Measurements from ENCODE around the gene TMEM145.

The TMEM145 gene

GRCh38 chr19:42277821-42278451 is 35.2 kb upstream of the TMEM145 start:
- TF ChIP-seq CEBPB (IDR thresholded peaks at IDR 0.05) (no peak), TCF12 (IDR thresholded peaks at IDR 0.05; ENCODE audit: low read depth) (0 out of 2 replicates have a peak, but pooled peaks have one; percentile 20), TEAD4 (IDR thresholded peaks at IDR 0.05) (peak; percentile 64), EGR1 (IDR thresholded peaks at IDR 0.05) (peak; percentile 26; the same call in 1 of the 2 replicates)

- TF ChIP-seq TCF12 (IDR thresholded peaks at IDR 0.05; ENCODE audit: low read depth), result no peak
Observed at GRCh38 chr19:42278452-42279154, 34.5 kb upstream of the TMEM145 start.

- TF ChIP-seq RAD21 (IDR thresholded peaks at IDR 0.05; ENCODE audit: low read depth) (no peak), TEAD4 (IDR thresholded peaks at IDR 0.05) (no peak), NFIC (IDR thresholded peaks at IDR 0.05) (no peak), ZBTB7A (IDR thresholded peaks at IDR 0.05; ENCODE audit: low read depth) (no peak)
Observed at GRCh38 chr19:42279155-42279901, 33.8 kb upstream of the TMEM145 start.

- TF ChIP-seq MAX (IDR thresholded peaks at IDR 0.05) (peak; percentile 45; the same call in 1 of the 2 replicates), EGR1 (IDR thresholded peaks at IDR 0.05) (peak; percentile 94), RAD21 (IDR thresholded peaks at IDR 0.05; ENCODE audit: low read depth) (peak; percentile 70), EP300 (IDR thresholded peaks at IDR 0.05; ENCODE audit: borderline replicate concordance) (peak; percentile 57; the same call in 1 of the 2 replicates), FOXM1 (IDR thresholded peaks at IDR 0.05; ENCODE audit: borderline replicate concordance, low read depth) (no peak), TCF12 (IDR thresholded peaks at IDR 0.05; ENCODE audit: low read depth) (peak; percentile 49), CREB1 (IDR thresholded peaks at IDR 0.05; ENCODE audit: low read depth) (no peak), NFIC (IDR thresholded peaks at IDR 0.05) (peak; percentile 87), ZBTB7A (IDR thresholded peaks at IDR 0.05; ENCODE audit: low read depth) (peak; percentile 81), YY1 (IDR thresholded peaks at IDR 0.05; ENCODE audit: low read depth) (no peak), TAF1 (IDR thresholded peaks at IDR 0.05; ENCODE audit: low read depth) (peak; percentile 58)
Observed at GRCh38 chr19:42279902-42280814, 33.0 kb upstream of the TMEM145 start.

GRCh38 chr19:42280815-42281145 is 32.3 kb upstream of the TMEM145 start:
- TF ChIP-seq TEAD4 (IDR thresholded peaks at IDR 0.05) (no peak), ZBTB7A (IDR thresholded peaks at IDR 0.05; ENCODE audit: low read depth) (no peak; the same call in 1 of the 2 replicates), TAF1 (IDR thresholded peaks at IDR 0.05; ENCODE audit: low read depth) (no peak), REST (IDR thresholded peaks at IDR 0.05; ENCODE audit: low read depth) (no peak), TCF12 (IDR thresholded peaks at IDR 0.05; ENCODE audit: low read depth) (no peak; the same call in 1 of the 2 replicates), RAD21 (IDR thresholded peaks at IDR 0.05; ENCODE audit: low read depth) (no peak), USF1 (IDR thresholded peaks at IDR 0.05) (no peak), EP300 (IDR thresholded peaks at IDR 0.05; ENCODE audit: borderline replicate concordance) (no peak), MAX (IDR thresholded peaks at IDR 0.05) (no peak), CEBPB (IDR thresholded peaks at IDR 0.05) (no peak), FOXM1 (IDR thresholded peaks at IDR 0.05; ENCODE audit: borderline replicate concordance, low read depth) (no peak), NFIC (IDR thresholded peaks at IDR 0.05) (no peak), YY1 (IDR thresholded peaks at IDR 0.05; ENCODE audit: low read depth) (no peak), CREB1 (IDR thresholded peaks at IDR 0.05; ENCODE audit: low read depth) (no peak), EGR1 (IDR thresholded peaks at IDR 0.05) (no peak)

GRCh38 chr19:42281146-42281826 is 31.8 kb upstream of the TMEM145 start:
- TF ChIP-seq NFIC (IDR thresholded peaks at IDR 0.05) (peak; percentile 66; the same call in 1 of the 2 replicates), FOXM1 (IDR thresholded peaks at IDR 0.05; ENCODE audit: borderline replicate concordance, low read depth) (no peak), EP300 (IDR thresholded peaks at IDR 0.05; ENCODE audit: borderline replicate concordance) (peak; percentile 16; the same call in 1 of the 2 replicates)
